Glutamatergic neuron (in vitro differentiated cells): ENCODE measurements around the gene COLEC11. TPM values are rescaled to one million over a fixed set of nuclear protein-coding genes. Genes with fewer than 3 reads are reported as not detected.

Experiments used
- DNase-seq: peaks from one replicate; pipeline ENCODE4 v3.0.0; 2022
- H3K27ac Mint-ChIP-seq: one replicate; pipeline ENCODE4 v1.8.0; 2020; ENCODE audit warnings: mild to moderate bottlenecking, mixed read lengths, inconsistent platforms; ENCODE audit not compliant: unreplicated experiment
- H3K27me3 Mint-ChIP-seq: one replicate; pipeline ENCODE4 v1.8.0; 2020; ENCODE audit warnings: mild to moderate bottlenecking, moderate library complexity, mixed read lengths, inconsistent platforms; ENCODE audit not compliant: unreplicated experiment
- H3K36me3 Mint-ChIP-seq: one replicate; pipeline ENCODE4 v1.8.0; 2020; ENCODE audit warnings: mild to moderate bottlenecking, mixed read lengths, inconsistent platforms; ENCODE audit not compliant: unreplicated experiment
- H3K4me1 Mint-ChIP-seq: one replicate; pipeline ENCODE4 v1.8.0; 2020; ENCODE audit warnings: mild to moderate bottlenecking, low read depth, mixed read lengths, inconsistent platforms; ENCODE audit not compliant: unreplicated experiment
- H3K4me3 Mint-ChIP-seq: one replicate; pipeline ENCODE4 v1.8.0; 2020; ENCODE audit warnings: mild to moderate bottlenecking, mixed read lengths, inconsistent platforms; ENCODE audit not compliant: unreplicated experiment
- H3K9me3 Mint-ChIP-seq: one replicate; pipeline ENCODE4 v1.8.0; 2020; ENCODE audit warnings: mild to moderate bottlenecking, moderate library complexity, mixed read lengths, inconsistent platforms; ENCODE audit not compliant: unreplicated experiment
- CTCF ChIP-seq: fragments of 200-600 bp; sonication (generic); IDR thresholded peaks from one replicate; pipeline ENCODE4 v1.5.0; 2021; ENCODE audit not compliant: partially characterized antibody, unreplicated experiment
- total RNA-seq: library from RNA; stranded (reverse); fragmentation: NEBNext Ultra II Directional; extraction: Animal tissue kit (Norgen Biotek cat#: 25700); gene quantifications from one replicate; pipeline ENCODE4 v1.2.1, GENCODE V29; 2021; ENCODE audit not compliant: unreplicated experiment

COLEC11 gene
- total RNA-seq, 1 donor from 2014 or later = not detected

GRCh38 chr2:3641841-3642421 is 47.0 kb downstream of the COLEC11 start:
- no peak overlapping the region for H3K27ac Mint-ChIP-seq
- no peak overlapping the region for H3K4me3 Mint-ChIP-seq
- TF ChIP-seq CTCF = no peak

GRCh38 chr2:3642521-3643215 is 47.8 kb downstream of the COLEC11 start:
- Mint-ChIP-seq H3K27ac (no peak overlapping the region), H3K9me3 (no peaks in the 10 kb centered on the region), H3K4me1 (peaks cover 3% of the 10 kb centered on the region), H3K27me3 (peaks cover 5% of the 10 kb centered on the region), H3K36me3 (peaks cover 5% of the 10 kb centered on the region), H3K4me3 (no peak overlapping the region)
- peak; percentile 9 for DNase-seq
- no peak for TF ChIP-seq CTCF

More at GRCh38 chr2:3641841-3642421, 47.0 kb downstream of the COLEC11 start:
- peaks cover 1% of the 10 kb centered on the region for H3K4me1 Mint-ChIP-seq
- DNase-seq = no peak
- peaks cover 5% of the 10 kb centered on the region for H3K36me3 Mint-ChIP-seq
- peaks cover 5% of the 10 kb centered on the region for H3K27me3 Mint-ChIP-seq
- no peaks in the 10 kb centered on the region for H3K9me3 Mint-ChIP-seq

GRCh38 chr2:3643371-3644245 is 48.7 kb downstream of the COLEC11 start:
- TF ChIP-seq CTCF = no peak
- Mint-ChIP-seq H3K27me3 (peaks cover 7% of the 10 kb centered on the region), H3K4me3 (no peak overlapping the region), H3K36me3 (peaks cover 5% of the 10 kb centered on the region), H3K27ac (no peak overlapping the region), H3K4me1 (peaks cover 3% of the 10 kb centered on the region), H3K9me3 (no peaks in the 10 kb centered on the region)
- peak; percentile 14 for DNase-seq

- DNase-seq = no peak
- Mint-ChIP-seq H3K27me3 (peaks cover 3% of the 10 kb centered on the region), H3K36me3 (peaks cover 5% of the 10 kb centered on the region), H3K4me3 (no peak overlapping the region), H3K27ac (no peak overlapping the region), H3K4me1 (peaks cover 3% of the 10 kb centered on the region), H3K9me3 (no peaks in the 10 kb centered on the region)
- TF ChIP-seq CTCF = no peak
Measured at GRCh38 chr2:3644246-3644525, 49.3 kb downstream of the COLEC11 start.
